Keratinocyte (primary cell): ENCODE measurements around the gene PI4KA. TPM values are rescaled to one million over a fixed set of nuclear protein-coding genes. Genes with fewer than 3 reads are reported as not detected.
"Not testable (repeated sequence)": the region's sequence is repeated elsewhere in the genome, so short reads cannot be mapped to it uniquely, and the experiment has no call there.

Experiments used
- DNase-seq: peaks from one replicate; pipeline ENCODE4 v3.0.0-alpha.2; 2011; ENCODE audit warnings: low read depth, missing footprints, low spot score
- FAIRE-seq: peaks from 2 replicates; lab custom pipeline; 2011; peaks lifted over from hg19 to GRCh38; lab: Jason Lieb, UNC
- H2AFZ ChIP-seq: 2 replicates; pipeline ENCODE4 v1.6.0; 2012; ENCODE audit warnings: low read length, control low read depth, inconsistent platforms; ENCODE audit not compliant: control insufficient read depth
- H3K27ac ChIP-seq: 2 replicates; pipeline ENCODE4 v1.5.1; 2011; ENCODE audit warnings: low read length; ENCODE audit not compliant: control insufficient read depth, insufficient read depth
- H3K27me3 ChIP-seq: 3 replicates; pipeline ENCODE4 v1.6.0; 2011; ENCODE audit warnings: low read length; ENCODE audit not compliant: control insufficient read depth, insufficient read depth; ENCODE audit errors: extremely low read depth
- H3K36me3 ChIP-seq, 2 experiments: 2 replicates in 1 of 2; 3 replicates in 1 of 2; pipeline ENCODE4 v1.5.1; 2011; ENCODE audit warnings: low read length in 2 of 2, mild to moderate bottlenecking in 1 of 2; ENCODE audit not compliant: control insufficient read depth in 2 of 2, insufficient read depth in 2 of 2; ENCODE audit errors: extremely low read depth in 1 of 2
- H3K4me1 ChIP-seq: 3 replicates; pipeline ENCODE4 v1.5.1; 2011; ENCODE audit warnings: low read length; ENCODE audit not compliant: control insufficient read depth, insufficient read depth; ENCODE audit errors: extremely low read depth
- H3K4me2 ChIP-seq: 3 replicates; pipeline ENCODE4 v1.6.0; 2011; ENCODE audit warnings: low read depth, low read length; ENCODE audit not compliant: control insufficient read depth, insufficient read depth; ENCODE audit errors: extremely low read depth
- H3K4me3 ChIP-seq, 3 experiments: fragments of 200-600 bp in 1 of 3; sonication (generic) in 1 of 3; 2 replicates in 2 of 3; 3 replicates in 1 of 3; pipeline ENCODE4 v1.5.1; 2011 to 2016; ENCODE audit warnings: low read length in 3 of 3, mild to moderate bottlenecking in 3 of 3, control low read depth in 2 of 3, inconsistent platforms in 1 of 3, low read depth in 1 of 3, mixed read lengths in 1 of 3, mixed run types in 1 of 3, moderate library complexity in 1 of 3; ENCODE audit not compliant: control insufficient read depth in 2 of 3, insufficient read depth in 2 of 3; ENCODE audit errors: extremely low read depth in 1 of 3
- H3K79me2 ChIP-seq: 2 replicates; pipeline ENCODE4 v1.6.0; 2012; ENCODE audit warnings: low read length; ENCODE audit not compliant: control insufficient read depth, insufficient read depth
- H3K9ac ChIP-seq: 3 replicates; pipeline ENCODE4 v1.6.0; 2011; ENCODE audit warnings: low read length; ENCODE audit not compliant: control insufficient read depth, insufficient read depth; ENCODE audit errors: extremely low read depth
- H3K9me1 ChIP-seq: 3 replicates; pipeline ENCODE4 v1.6.0; 2011; ENCODE audit warnings: low read length; ENCODE audit not compliant: control insufficient read depth, insufficient read depth; ENCODE audit errors: extremely low read depth
- H3K9me3 ChIP-seq: 2 replicates; pipeline ENCODE4 v1.5.1; 2012; ENCODE audit warnings: low read depth, low read length; ENCODE audit not compliant: control insufficient read depth
- H4K20me1 ChIP-seq: 3 replicates; pipeline ENCODE4 v1.6.0; 2011; ENCODE audit warnings: low read length; ENCODE audit not compliant: control insufficient read depth, insufficient read depth; ENCODE audit errors: extremely low read depth
- EZH2 ChIP-seq: IDR thresholded peaks from one replicate; pipeline ENCODE4 v1.6.1; 2012; ENCODE audit warnings: inconsistent platforms, mild to moderate bottlenecking, low read length, moderate library complexity
- dilution Hi-C: fragments of 300-500 bp; cut with MboI; formaldehyde crosslinking; loops from one replicate; pipeline ENCODE4 v1.7.0; 2020; ENCODE audit warnings: low sequenced_read_pairs; ENCODE audit not compliant: extremely low pct_ligation_motif_present
- polyA plus RNA-seq, 5 experiments: library from polyadenylated mRNA; depleted of rRNA in 3 of 5; stranded (reverse) in 3 of 5; stranded (forward) in 1 of 5; unstranded in 1 of 5; fragments of >200 nt; gene quantifications; 1 replicate in 1 of 5; 2 replicates in 3 of 5; 3 replicates in 1 of 5; pipeline versions ENCODE4 v1.2.1 to v1.2.3, GENCODE V29; 2011 to 2012; ENCODE audit warnings: missing spikeins in 2 of 5, low read depth in 1 of 5, low replicate concordance in 1 of 5
- TF ChIP-seq, protein P1 (sequence below), 3 experiments: IDR thresholded peaks in 1 of 3; conservative IDR thresholded peaks in 1 of 3; optimal IDR thresholded peaks in 1 of 3; 2 replicates in 2 of 3; 3 replicates in 1 of 3; pipeline versions ENCODE3 to v1.5.1; 2011; ENCODE audit warnings: low read length in 3 of 3, mild to moderate bottlenecking in 3 of 3, moderate library complexity in 2 of 3, control low read depth in 1 of 3, inconsistent platforms in 1 of 3; ENCODE audit not compliant: insufficient read depth in 2 of 3; ENCODE audit errors: extremely low read depth in 1 of 3

The PI4KA gene
- polyA plus RNA-seq, 1 donor (not counting 4 experiments of a cell fraction or from before 2014, with no cell fraction given), result 13.6 TPM

DNA sequence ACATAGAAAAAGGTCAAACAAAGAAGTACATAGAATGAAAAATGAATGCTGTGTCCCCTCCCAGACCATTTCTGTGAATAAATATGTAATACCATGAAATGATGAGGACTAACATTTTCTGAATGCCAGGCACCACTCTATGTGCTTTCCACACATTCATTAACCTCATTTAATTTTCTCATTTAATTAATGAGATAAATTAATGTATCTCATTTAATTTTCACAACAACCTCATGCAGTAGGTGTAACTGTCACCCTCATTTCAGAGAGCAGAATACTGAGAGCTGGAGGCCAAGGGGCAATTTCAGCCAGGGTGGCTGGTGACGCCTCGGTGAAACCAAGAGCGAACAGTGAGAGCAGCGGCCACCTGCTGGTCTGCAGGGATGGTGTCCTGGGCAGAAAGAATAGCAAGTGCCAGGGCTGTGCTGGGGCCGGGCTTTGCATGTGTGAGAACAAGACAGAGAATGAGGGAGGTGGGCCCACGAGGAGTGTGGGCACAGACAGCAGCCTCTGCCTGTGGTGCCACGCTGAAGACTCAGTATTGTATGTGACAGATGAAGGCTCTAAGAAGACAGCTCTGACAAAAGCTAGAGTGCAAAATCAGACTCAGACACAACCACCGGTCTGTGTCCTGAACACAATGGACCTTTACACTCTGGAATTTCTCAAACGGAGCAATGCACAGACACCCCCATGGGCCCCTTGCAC is 86.5 kb downstream of the PI4KA start:
- H3K9me1 ChIP-seq, result no peaks in the 10 kb centered on the region
- FAIRE-seq (no peak), DNase-seq (no peak)
- H4K20me1 ChIP-seq, result no peaks in the 10 kb centered on the region
- no peak overlapping the region for H2AFZ ChIP-seq
- H3K4me2 ChIP-seq, result no peak overlapping the region
- H3K9me3 ChIP-seq, result no peaks in the 10 kb centered on the region
- H3K79me2 ChIP-seq, result no peaks in the 10 kb centered on the region
- H3K9ac ChIP-seq, result no peak overlapping the region
- H3K36me3 ChIP-seq, result peaks cover 0 to 5% of the 10 kb centered on the region in 2 experiments
- TF ChIP-seq, protein P1, sequence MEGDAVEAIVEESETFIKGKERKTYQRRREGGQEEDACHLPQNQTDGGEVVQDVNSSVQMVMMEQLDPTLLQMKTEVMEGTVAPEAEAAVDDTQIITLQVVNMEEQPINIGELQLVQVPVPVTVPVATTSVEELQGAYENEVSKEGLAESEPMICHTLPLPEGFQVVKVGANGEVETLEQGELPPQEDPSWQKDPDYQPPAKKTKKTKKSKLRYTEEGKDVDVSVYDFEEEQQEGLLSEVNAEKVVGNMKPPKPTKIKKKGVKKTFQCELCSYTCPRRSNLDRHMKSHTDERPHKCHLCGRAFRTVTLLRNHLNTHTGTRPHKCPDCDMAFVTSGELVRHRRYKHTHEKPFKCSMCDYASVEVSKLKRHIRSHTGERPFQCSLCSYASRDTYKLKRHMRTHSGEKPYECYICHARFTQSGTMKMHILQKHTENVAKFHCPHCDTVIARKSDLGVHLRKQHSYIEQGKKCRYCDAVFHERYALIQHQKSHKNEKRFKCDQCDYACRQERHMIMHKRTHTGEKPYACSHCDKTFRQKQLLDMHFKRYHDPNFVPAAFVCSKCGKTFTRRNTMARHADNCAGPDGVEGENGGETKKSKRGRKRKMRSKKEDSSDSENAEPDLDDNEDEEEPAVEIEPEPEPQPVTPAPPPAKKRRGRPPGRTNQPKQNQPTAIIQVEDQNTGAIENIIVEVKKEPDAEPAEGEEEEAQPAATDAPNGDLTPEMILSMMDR (optimal IDR thresholded peaks at IDR 0.05 in 1 of 3, IDR thresholded peaks at IDR 0.05 in 1 of 3, conservative IDR thresholded peaks at IDR 0.05 in 1 of 3; ENCODE audit: extremely low read depth in 1 of 3, insufficient read depth in 2 of 3, low read length in 3 of 3), result peak in 1 of 3 experiments; percentile 2
- no peak for TF ChIP-seq EZH2
- H3K4me3 ChIP-seq, result no peak overlapping the region
- dilution Hi-C loops, result no loop called here
- no peak overlapping the region for H3K27ac ChIP-seq
- H3K4me1 ChIP-seq, result no peaks in the 10 kb centered on the region
- H3K27me3 ChIP-seq, result no peaks in the 10 kb centered on the region

DNA sequence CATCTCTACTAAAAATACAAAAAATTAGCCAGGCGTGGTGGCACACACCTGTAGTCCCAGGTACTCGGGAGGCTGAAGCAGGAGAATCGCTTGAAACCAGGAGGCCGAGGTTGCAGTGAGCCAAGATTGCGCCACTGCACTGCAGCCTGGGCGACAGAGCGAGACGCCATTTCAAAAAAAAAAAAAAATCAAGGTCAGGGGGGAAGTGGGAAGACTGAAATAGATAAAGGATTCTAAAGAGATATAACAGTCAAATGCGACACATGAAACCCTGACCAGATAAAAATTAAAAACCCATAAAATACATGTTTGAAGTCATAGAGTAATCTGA is 89.2 kb downstream of the PI4KA start:
- H3K9ac ChIP-seq, H3K4me1 ChIP-seq, H3K4me2 ChIP-seq, H3K27ac ChIP-seq, H3K36me3 ChIP-seq, H4K20me1 ChIP-seq, dilution Hi-C loops, H3K27me3 ChIP-seq, H3K9me1 ChIP-seq, H3K9me3 ChIP-seq, H3K4me3 ChIP-seq, FAIRE-seq, H3K79me2 ChIP-seq, H2AFZ ChIP-seq, DNase-seq: not testable (repeated sequence)

DNA sequence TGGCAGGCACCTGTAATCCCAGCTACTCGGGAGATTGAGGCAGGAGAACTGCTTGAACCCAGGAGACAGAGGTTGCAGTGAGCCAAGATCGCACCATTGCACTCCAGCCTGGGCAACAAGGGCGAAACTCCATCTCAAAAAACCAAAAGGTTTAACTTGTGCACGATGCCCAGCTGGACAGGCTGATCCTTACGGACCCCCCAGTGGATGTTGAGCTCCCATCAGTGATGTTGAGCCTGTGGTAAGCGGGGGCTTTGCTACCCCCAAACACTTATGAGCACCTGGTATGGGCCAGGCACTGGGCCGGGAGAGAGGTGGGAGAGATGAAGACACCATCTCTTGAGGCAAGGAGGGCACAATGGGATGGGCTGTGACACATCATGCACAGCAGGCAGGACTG is 92.1 kb downstream of the PI4KA start:
- DNase-seq, result no peak
- no peak overlapping the region for H3K4me3 ChIP-seq
- no peaks in the 10 kb centered on the region for H3K27me3 ChIP-seq
- peaks cover 11 to 15% of the 10 kb centered on the region in 2 experiments for H3K36me3 ChIP-seq
- no peaks in the 10 kb centered on the region for H3K4me1 ChIP-seq
- no peak overlapping the region for H2AFZ ChIP-seq
- H3K4me2 ChIP-seq, result no peak overlapping the region
- no peak overlapping the region for H3K9ac ChIP-seq
- no peaks in the 10 kb centered on the region for H3K9me3 ChIP-seq
- no peaks in the 10 kb centered on the region for H3K79me2 ChIP-seq
- TF ChIP-seq, protein P1 (optimal IDR thresholded peaks at IDR 0.05 in 1 of 3, IDR thresholded peaks at IDR 0.05 in 1 of 3, conservative IDR thresholded peaks at IDR 0.05 in 1 of 3; ENCODE audit: extremely low read depth in 1 of 3, insufficient read depth in 2 of 3, low read length in 3 of 3), result no peak
- no peak for TF ChIP-seq EZH2
- H3K27ac ChIP-seq, result no peak overlapping the region
- no peaks in the 10 kb centered on the region for H4K20me1 ChIP-seq
- FAIRE-seq, result no peak
- dilution Hi-C loops, result no loop called here
- no peaks in the 10 kb centered on the region for H3K9me1 ChIP-seq
